GM10266 (cell line): ENCODE data around the gene CYP4V2.

Experiments
- DNase-seq: peaks from one replicate; pipeline ENCODE4 v3.0.0; 2012; ENCODE audit errors: extremely low spot score
- TF ChIP-seq, protein P1 (sequence below): IDR thresholded peaks from 2 replicates; pipeline ENCODE4 v1.5.1; 2012; ENCODE audit warnings: mild to moderate bottlenecking, low read depth; ENCODE audit not compliant: control insufficient read depth, insufficient read depth; ENCODE audit errors: missing control alignments

The CYP4V2 gene

DNA sequence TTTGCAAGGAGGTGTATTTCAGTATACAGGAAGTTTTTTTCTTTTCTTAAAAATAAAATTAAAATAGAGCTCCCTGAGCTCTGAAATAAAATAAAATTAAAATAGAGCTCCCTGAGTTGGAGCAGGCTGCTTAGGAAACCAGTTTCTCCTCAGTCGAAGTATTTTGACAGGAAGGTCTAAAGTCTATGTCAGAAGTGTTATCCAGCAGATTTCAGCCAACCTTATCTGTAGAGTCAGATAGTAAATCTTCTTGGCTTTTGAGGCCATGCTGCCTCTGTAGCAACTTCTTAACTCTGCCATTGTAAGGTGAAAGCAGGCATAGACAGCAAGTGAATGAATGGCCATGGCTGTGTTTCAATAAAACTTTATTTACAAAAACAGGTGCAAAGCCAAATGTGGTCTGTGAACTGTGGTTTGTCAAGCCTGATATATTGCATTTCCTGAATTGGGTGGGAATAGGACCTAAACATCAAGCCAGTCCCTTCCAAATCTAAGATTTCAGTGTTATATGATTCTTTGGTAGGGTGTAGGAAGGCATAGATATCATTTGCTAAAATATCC is 26.4 kb downstream of the CYP4V2 start:
- no peak for DNase-seq
- TF ChIP-seq, protein P1, sequence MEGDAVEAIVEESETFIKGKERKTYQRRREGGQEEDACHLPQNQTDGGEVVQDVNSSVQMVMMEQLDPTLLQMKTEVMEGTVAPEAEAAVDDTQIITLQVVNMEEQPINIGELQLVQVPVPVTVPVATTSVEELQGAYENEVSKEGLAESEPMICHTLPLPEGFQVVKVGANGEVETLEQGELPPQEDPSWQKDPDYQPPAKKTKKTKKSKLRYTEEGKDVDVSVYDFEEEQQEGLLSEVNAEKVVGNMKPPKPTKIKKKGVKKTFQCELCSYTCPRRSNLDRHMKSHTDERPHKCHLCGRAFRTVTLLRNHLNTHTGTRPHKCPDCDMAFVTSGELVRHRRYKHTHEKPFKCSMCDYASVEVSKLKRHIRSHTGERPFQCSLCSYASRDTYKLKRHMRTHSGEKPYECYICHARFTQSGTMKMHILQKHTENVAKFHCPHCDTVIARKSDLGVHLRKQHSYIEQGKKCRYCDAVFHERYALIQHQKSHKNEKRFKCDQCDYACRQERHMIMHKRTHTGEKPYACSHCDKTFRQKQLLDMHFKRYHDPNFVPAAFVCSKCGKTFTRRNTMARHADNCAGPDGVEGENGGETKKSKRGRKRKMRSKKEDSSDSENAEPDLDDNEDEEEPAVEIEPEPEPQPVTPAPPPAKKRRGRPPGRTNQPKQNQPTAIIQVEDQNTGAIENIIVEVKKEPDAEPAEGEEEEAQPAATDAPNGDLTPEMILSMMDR, result no peak

DNA sequence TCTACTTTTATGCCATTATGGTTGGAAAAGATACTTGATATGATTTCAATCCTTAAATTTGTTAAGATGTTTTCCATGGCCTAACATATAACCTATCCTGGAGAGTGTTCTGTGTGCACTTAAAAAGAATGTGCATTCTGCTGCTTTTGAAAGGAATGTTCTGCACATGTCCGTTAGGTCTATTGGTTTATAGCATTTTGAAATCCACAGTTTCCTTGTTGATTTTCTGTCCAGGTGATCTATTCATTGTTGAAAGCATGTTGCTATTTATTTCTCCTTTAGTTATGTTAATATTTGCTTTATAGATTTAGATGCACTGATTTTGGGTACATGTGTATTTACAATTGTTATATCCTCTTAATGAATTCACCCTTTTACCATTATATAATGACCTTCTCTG is 30.3 kb downstream of the CYP4V2 start:
- no peak for DNase-seq
- TF ChIP-seq, protein P1, result no peak

DNA sequence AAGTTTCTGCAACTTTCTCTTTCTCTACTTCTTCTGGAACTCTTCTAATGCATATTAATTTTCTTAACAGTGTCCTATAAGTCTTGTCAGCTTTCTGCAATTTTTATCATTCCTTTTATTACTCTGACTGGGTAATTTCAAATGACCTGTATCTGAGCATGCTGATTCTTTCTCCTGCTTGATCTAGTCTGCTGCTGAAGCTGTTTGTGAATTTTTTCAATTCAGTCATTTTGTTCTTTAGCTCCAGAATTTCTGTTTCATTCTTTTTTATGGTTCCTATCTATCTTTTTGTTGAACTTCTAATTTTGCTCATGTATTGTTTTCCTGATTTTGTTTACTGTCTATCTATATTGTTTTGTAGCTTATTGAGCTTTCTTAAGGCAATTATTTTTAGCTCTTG is 34.5 kb downstream of the CYP4V2 start:
- no peak for DNase-seq
- TF ChIP-seq, protein P1, result no peak

DNA sequence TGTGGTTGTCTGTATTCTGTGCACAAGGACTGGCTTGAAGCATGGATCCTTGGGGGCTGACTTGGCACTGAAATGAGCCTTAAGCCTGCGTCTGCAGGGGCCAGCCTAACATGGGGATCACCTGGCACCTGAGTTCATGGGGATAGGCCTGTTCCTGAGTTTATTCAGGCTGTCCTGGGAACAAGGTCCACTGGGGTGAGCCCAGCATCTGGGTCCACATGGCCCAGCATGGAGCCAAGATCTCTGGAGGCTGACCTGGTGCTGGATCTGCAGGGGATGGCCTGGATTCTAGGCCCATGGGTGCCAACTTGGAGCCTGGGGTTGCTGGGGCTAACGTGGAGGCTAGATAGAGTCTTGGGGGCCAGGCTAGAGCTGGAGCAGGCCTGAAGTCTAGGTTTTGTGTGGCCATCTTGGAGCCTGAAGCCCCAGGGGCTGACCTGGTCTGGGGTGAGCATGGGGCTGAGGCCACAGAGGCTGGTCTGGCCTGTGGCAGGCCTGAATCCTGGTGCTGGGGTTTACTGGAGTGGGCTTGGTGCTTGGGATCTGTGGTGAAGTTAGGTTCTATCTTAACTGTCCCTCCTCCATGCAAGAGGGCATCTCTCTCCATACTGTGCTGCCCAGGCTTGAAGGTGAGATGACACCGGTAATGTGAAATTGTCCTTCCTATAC is 35.3 kb downstream of the CYP4V2 start:
- TF ChIP-seq, protein P1, result no peak
- DNase-seq, result no peak

DNA sequence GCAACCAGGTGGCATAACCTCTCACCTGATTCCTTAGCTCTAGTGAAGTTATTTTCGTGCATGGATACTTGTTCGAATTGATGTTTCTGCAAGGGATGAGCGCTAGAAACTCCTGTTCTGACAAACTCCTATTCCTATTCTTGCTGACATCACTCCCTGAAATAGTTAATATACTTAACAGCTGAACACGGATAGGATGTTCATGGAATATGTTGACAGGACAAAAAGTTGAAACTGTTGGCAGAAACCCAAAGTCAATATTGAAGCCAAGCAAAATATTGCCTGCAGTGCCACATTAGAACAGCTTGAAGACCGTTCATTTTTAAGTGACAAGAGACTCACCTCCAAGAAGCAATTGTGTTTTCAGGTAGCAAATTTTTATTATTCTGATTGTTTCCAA is 35.9 kb downstream of the CYP4V2 start, which contains the start of gene KLKB1:
Gene KLKB1 (plus strand): TSS at position 287 of the 400 bp plus-strand sequence. CDS start 689 bp downstream, outside the sequence.
- no peak for DNase-seq
- TF ChIP-seq, protein P1, result no peak

DNA sequence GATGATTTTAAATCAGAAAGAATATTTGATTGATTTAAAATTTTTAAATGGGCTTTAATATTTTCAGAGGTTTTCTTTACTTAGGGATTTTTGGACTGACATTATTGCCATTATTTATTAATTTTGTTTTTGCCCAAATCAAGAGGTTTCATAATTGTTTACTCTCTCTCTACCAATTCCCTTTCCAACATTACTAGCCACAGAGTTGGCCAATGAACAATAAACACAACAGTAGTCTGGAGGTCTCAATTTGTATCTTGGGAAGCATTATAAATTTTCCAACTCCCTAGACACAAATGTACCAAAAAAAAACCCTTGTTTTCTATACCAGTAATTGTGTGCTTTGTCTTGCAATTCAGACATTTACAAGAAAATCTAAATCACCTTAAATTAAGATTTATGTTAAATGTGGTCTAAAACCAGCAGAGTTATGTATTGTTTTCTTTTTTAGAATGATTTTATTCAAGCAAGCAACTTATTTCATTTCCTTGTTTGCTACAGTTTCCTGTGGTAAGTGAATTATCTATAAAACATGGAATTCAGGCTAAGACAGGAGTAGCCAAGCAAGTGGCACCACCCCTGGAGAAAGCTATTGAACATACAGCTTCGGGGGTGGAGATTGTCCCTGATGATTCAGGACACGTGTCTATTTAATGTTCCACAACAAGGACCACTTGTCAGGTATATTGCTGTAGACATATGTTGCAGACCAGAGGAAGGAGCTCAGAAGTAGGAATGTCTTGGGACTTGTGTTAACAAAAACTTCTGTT is 36.6 kb downstream of the CYP4V2 start:
- DNase-seq, result no peak
- TF ChIP-seq, protein P1, result no peak

- no peak for DNase-seq
- TF ChIP-seq, protein P1, result no peak
These were observed 37.1 kb downstream of the CYP4V2 start for GRCh38 chr4:186228514-186228894.
